ENCODE results near the gene RCSD1. TPM values are rescaled to one million over a fixed set of nuclear protein-coding genes. Genes with fewer than 3 reads are reported as not detected.

The RCSD1 gene
- total and polyA plus RNA-seq, 2 of the 13 experiments (the other 11 are each of a cell fraction or from before 2014, with no cell fraction given) = not detected

DNA sequence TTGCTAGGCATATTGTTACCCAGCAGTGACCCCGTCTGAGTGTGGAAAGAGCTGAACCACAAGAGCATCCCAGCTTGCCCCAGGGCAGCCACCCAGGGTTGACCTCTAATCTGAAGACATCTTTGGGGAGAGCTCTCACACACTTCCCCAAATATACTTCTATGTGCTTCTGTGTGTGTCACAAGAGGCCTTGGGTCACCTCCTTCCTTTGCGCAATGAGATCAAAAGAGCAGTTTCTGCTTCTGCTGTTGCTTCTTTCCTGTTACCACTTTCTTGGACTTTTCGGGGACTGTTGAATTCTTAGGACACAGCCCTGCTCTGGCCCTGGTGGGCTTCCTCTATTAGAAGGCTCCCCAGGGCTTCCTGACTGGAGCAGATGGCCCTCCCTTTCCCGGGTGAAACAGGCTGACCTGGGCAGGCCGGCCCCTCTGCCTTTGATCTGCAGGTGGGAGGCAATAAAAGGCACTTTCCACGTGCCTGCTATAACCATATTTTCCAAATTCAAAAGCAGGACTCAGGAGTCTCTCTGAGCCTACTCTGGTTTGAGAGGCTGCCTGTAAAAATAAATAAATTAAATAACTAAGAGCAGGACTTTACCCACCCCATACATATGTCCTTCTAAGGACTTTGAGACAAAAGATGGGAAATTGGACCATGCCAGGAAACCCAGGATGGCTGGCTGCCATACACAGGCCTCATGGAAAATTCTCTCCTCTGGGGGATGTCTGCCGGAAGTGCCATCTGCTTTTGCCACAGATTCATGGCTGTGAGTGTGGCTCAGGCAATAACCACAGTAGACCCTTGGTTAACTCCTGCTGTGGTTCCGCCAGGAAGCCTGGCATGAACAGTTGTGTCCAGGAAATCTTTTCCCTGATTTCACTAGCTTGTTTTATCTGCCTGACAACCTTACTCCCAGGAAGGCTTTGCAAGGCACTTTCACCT lies 28.3 kb upstream of the RCSD1 start:
- no peak overlapping the region for H3K9ac ChIP-seq (ENCODE audit: insufficient read depth, low read depth, low read length)
- H3K9me3 ChIP-seq (ENCODE audit: low read length) = no peaks in the 10 kb centered on the region
- H4K20me1 ChIP-seq (ENCODE audit: insufficient read depth, low read length) = no peaks in the 10 kb centered on the region
- no peak overlapping the region for H3K4me3 ChIP-seq (replicated peaks in 1 of 3; ENCODE audit: insufficient read depth in 1 of 3, low read depth in 2 of 3, low read length in 3 of 3)
- DNase-seq (ENCODE audit: low spot score) (no peak), ATAC-seq (no peak; the same call in 2 of the 3 replicates), FAIRE-seq (no peak)
- H3K4me2 ChIP-seq (ENCODE audit: low read depth, low read length) = no peak overlapping the region
- peaks cover 19% of the 10 kb centered on the region for H3K4me1 ChIP-seq (ENCODE audit: insufficient read depth, low read length)
- ChIA-PET CTCF (ENCODE audit: low intra/inter-chr PET ratio, low total read pairs) (no interaction called here), POLR2A (no interaction called here)
- H2AFZ ChIP-seq (ENCODE audit: low read length) = no peak overlapping the region
- 27% methylated on average over 7 of the region's 8 CpGs for WGBS (ENCODE audit: low lambda C conversion rate)
- peaks cover 0 to 16% of the 10 kb centered on the region in 2 experiments; a peak in 2 of 5 replicates for H3K27me3 ChIP-seq (ENCODE audit: control insufficient read depth in 1 of 2, insufficient read depth in 2 of 2, low read length in 2 of 2)
- BruUV-seq (replicated peaks) = no TSS peak
- TF ChIP-seq HNRNPK (IDR thresholded peaks at IDR 0.05; ENCODE audit: low read depth, low read length, poor library complexity, severe bottlenecking) (no peak), TCF7 (IDR thresholded peaks at IDR 0.05; ENCODE audit: low read depth) (0 out of 2 replicates have a peak, but pooled peaks have one; percentile 15)
- H3K27ac ChIP-seq (ENCODE audit: extremely low read length, insufficient read depth, low read length) = no peak overlapping the region
- intact Hi-C loops (cut with micrococcal nuclease; ENCODE audit: unreplicated experiment) = no loop called here
- H3K79me2 ChIP-seq (ENCODE audit: insufficient read depth, low read length) = no peaks in the 10 kb centered on the region
- in situ Hi-C loops (cut with HindIII; ENCODE audit: extremely low pct_ligation_motif_present, low pct_unique_long_range_greater_than_20kb) = loop anchor here (5.0 kb wide), 1 partner anchor 86 kb away; no protein-coding TSS in a partner anchor
- H3K36me3 ChIP-seq (replicated peaks in 1 of 2; ENCODE audit: control insufficient read depth in 1 of 2, insufficient read depth in 2 of 2, low read length in 2 of 2) = no peaks in the 10 kb centered on the region

DNA sequence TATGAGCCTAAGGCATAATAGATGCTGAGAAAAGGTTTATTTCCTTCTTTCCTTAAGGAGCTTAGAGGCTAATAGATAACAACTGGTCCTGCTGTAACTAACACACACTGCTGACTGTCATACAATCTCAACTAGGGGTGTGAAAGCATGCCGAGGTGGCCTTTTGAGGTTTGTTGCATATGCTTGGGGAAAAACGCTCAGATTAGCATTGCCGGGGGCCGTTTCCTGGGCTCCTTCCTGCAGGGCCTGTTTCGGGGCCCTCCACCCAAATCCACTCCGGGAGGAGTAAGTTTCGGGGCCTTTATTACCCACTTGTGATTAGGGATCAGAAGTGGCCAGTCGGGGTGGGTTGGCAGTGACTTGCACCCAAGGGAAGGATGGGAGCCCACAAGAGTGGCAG lies 27.2 kb upstream of the RCSD1 start:
- ChIA-PET CTCF (ENCODE audit: low intra/inter-chr PET ratio, low total read pairs) (no interaction called here), POLR2A (no interaction called here)
- Histone ChIP-seq H3K79me2 (ENCODE audit: insufficient read depth, low read length) (no peaks in the 10 kb centered on the region), H3K27ac (ENCODE audit: extremely low read length, insufficient read depth, low read length) (no peak overlapping the region), H3K4me1 (ENCODE audit: insufficient read depth, low read length) (peaks cover 19% of the 10 kb centered on the region), H3K9me3 (ENCODE audit: low read length) (no peaks in the 10 kb centered on the region), H3K4me3 (replicated peaks in 1 of 3; ENCODE audit: insufficient read depth in 1 of 3, low read depth in 2 of 3, low read length in 3 of 3) (no peak overlapping the region), H3K4me2 (ENCODE audit: low read depth, low read length) (no peak overlapping the region), H4K20me1 (ENCODE audit: insufficient read depth, low read length) (no peaks in the 10 kb centered on the region), H2AFZ (ENCODE audit: low read length) (no peak overlapping the region), H3K27me3 (ENCODE audit: control insufficient read depth in 1 of 2, insufficient read depth in 2 of 2, low read length in 2 of 2) (peaks cover 0 to 16% of the 10 kb centered on the region in 2 experiments; a peak in 2 of 5 replicates), H3K9ac (ENCODE audit: insufficient read depth, low read depth, low read length) (no peak overlapping the region), H3K36me3 (replicated peaks in 1 of 2; ENCODE audit: control insufficient read depth in 1 of 2, insufficient read depth in 2 of 2, low read length in 2 of 2) (no peaks in the 10 kb centered on the region)
- ATAC-seq (no peak), FAIRE-seq (no peak), DNase-seq (ENCODE audit: low spot score) (no peak)
- in situ Hi-C loops (cut with HindIII; ENCODE audit: extremely low pct_ligation_motif_present, low pct_unique_long_range_greater_than_20kb) (loop anchor here (5.0 kb wide), 1 partner anchor 84 kb away; no protein-coding TSS in a partner anchor), intact Hi-C loops (cut with micrococcal nuclease; ENCODE audit: unreplicated experiment) (no loop called here)
- BruUV-seq (replicated peaks) = no TSS peak
- WGBS (ENCODE audit: low lambda C conversion rate) = 30% methylated on average over 4 of the region's 8 CpGs
- TF ChIP-seq SP1 (IDR thresholded peaks at IDR 0.05) (no peak), SP1 (CRISPR knock-in tag; IDR thresholded peaks at IDR 0.05) (no peak), ZNF879 (CRISPR knock-in tag; IDR thresholded peaks at IDR 0.05) (no peak), ZBTB3 (CRISPR knock-in tag; IDR thresholded peaks at IDR 0.05; ENCODE audit: borderline replicate concordance, low read depth) (no peak), CHD2 (IDR thresholded peaks at IDR 0.05; ENCODE audit: low read depth, low read length) (no peak), TCF7 (IDR thresholded peaks at IDR 0.05; ENCODE audit: low read depth) (no peak), HNRNPK (IDR thresholded peaks at IDR 0.05; ENCODE audit: low read depth, low read length, poor library complexity, severe bottlenecking) (no peak), GZF1 (CRISPR knock-in tag; IDR thresholded peaks at IDR 0.05) (no peak), PCBP1 (IDR thresholded peaks at IDR 0.05; ENCODE audit: borderline replicate concordance, low read depth, low read length) (no peak), ZNF547 (CRISPR knock-in tag; IDR thresholded peaks at IDR 0.05) (no peak), MTF2 (CRISPR knock-in tag; IDR thresholded peaks at IDR 0.05; ENCODE audit: borderline replicate concordance) (no peak)
